Nephron (organoid): ENCODE data around the gene C2CD3.

Experiments used
- H3K27ac Mint-ChIP-seq, 3 experiments: 2 replicates each; pipeline ENCODE4 v1.8.0; 2020; ENCODE audit warnings: mixed read lengths in 3 of 3, mild to moderate bottlenecking in 2 of 3, moderate library complexity in 1 of 3
- H3K27me3 Mint-ChIP-seq: 2 replicates; pipeline ENCODE4 v1.8.0; 2021; ENCODE audit warnings: low read depth, mild to moderate bottlenecking, moderate library complexity, mixed read lengths
- H3K36me3 Mint-ChIP-seq: 2 replicates; pipeline ENCODE4 v1.8.0; 2020; ENCODE audit warnings: low read depth, mixed read lengths
- H3K4me1 Mint-ChIP-seq: 2 replicates; pipeline ENCODE4 v1.8.0; 2020; ENCODE audit warnings: mixed read lengths
- H3K4me3 Mint-ChIP-seq, 3 experiments: 2 replicates each; pipeline ENCODE4 v1.8.0; 2020; ENCODE audit warnings: mild to moderate bottlenecking in 3 of 3, mixed read lengths in 3 of 3, moderate library complexity in 2 of 3
- H3K9me3 Mint-ChIP-seq: 2 replicates; pipeline ENCODE4 v1.8.0; 2020; ENCODE audit warnings: mixed read lengths
- TF ChIP-seq, protein P1 (sequence below), 3 experiments: fragments of 200-600 bp; sonication (generic); IDR thresholded peaks; one replicate each; pipeline ENCODE4 v1.5.0; 2021; ENCODE audit warnings: antibody characterized with exemption in 3 of 3; ENCODE audit not compliant: unreplicated experiment in 3 of 3

Gene C2CD3

DNA sequence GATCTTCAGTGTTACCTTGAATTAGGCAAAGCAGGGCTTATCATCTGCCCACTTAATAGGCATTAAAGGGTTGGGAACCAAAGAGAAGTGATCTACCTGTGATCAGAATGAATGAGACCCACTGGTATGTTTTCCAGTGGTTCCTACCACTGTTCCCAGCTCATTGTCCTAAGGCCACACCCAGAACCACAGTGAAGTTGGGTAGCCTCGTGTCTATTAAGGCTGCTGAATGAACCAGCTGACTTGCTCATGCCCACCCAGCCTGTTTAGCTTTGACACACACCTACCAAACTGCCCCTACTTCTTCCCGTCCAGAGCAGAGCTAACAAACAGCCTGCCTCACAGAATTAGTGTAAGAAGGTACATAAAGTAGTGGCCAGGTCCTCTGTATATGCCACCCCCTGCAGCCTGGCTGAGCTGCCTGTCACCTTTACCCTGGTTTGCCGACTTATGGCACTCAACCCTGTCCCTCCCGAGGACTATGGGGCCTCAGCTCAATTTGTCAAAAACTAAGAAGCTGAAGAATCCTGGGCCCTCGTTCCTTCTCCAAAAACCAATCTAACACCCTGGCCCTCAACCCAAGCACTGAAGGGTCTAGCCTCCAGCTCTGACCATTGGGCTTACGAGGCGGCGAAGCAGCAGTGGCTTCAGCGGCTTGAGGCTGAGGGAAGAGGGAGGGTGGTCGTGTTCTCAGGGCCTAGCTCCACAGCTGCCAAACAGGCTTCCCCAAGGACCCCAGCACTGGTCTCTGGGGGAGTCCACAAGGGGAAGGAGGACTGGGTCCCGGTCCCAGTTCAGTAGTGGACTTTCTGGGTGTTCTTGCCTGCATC is 198.0 kb downstream of the C2CD3 start:
- H3K36me3 Mint-ChIP-seq = peaks cover 15% of the 10 kb centered on the region
- peaks cover 7% of the 10 kb centered on the region for H3K4me1 Mint-ChIP-seq
- H3K4me3 Mint-ChIP-seq = no peak overlapping the region
- H3K27ac Mint-ChIP-seq = no peak overlapping the region
- H3K27me3 Mint-ChIP-seq = peaks cover 5% of the 10 kb centered on the region
- TF ChIP-seq, protein P1, sequence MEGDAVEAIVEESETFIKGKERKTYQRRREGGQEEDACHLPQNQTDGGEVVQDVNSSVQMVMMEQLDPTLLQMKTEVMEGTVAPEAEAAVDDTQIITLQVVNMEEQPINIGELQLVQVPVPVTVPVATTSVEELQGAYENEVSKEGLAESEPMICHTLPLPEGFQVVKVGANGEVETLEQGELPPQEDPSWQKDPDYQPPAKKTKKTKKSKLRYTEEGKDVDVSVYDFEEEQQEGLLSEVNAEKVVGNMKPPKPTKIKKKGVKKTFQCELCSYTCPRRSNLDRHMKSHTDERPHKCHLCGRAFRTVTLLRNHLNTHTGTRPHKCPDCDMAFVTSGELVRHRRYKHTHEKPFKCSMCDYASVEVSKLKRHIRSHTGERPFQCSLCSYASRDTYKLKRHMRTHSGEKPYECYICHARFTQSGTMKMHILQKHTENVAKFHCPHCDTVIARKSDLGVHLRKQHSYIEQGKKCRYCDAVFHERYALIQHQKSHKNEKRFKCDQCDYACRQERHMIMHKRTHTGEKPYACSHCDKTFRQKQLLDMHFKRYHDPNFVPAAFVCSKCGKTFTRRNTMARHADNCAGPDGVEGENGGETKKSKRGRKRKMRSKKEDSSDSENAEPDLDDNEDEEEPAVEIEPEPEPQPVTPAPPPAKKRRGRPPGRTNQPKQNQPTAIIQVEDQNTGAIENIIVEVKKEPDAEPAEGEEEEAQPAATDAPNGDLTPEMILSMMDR (IDR thresholded peaks at IDR 0.05; ENCODE audit: unreplicated experiment in 3 of 3) = no peak
- H3K9me3 Mint-ChIP-seq = no peaks in the 10 kb centered on the region

DNA sequence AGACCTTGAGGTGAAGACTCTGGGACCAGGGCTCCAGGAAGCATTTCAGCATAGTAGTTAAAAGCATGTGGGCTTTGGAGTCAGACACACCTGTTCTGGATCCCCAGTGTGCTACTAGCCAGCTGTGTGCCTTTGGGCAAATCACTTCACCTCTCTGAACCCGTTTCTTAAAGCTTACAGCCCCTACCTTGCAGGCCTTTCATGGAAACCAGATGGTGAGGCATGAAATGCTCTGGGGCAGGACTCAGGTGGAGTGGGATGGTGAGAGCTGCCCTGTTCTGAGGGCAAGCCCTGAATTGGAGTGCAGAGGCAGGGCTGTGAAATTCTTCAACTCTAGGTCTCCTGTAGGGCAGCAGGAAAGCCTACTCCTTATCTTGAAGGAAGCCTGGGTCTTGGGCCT is 198.6 kb downstream of the C2CD3 start:
- Mint-ChIP-seq H3K4me1 (peaks cover 7% of the 10 kb centered on the region), H3K4me3 (no peak overlapping the region), H3K36me3 (peaks cover 11% of the 10 kb centered on the region), H3K9me3 (no peaks in the 10 kb centered on the region), H3K27me3 (peaks cover 5% of the 10 kb centered on the region), H3K27ac (no peak overlapping the region)
- TF ChIP-seq, protein P1 (IDR thresholded peaks at IDR 0.05; ENCODE audit: unreplicated experiment in 3 of 3) = no peak

DNA sequence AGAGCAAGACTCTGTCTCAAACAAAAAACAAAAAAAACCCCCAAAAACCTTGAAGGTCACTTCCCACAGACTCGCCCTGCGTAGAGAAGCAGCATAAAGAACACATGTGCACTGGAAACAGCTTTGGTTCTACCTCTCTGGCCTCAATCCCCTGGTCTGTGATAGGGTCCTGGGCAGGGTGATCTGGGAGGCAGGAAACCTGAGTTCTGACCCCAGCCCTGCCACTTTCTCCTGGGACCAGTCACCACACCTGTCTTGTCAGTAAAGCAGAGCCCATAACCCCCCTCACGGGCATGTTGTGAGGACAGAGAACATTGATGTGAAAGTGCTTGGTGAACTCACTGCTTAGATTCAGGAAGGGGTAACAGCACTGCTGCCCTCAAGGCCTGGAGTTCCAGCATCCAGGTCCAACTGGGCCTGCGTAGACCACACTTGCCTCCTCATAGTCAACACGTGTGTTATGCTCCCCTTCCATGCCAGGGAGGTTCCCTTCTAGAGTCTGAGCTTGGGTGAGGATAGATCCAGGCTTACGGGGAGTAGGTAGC is 199.6 kb downstream of the C2CD3 start:
- Mint-ChIP-seq H3K36me3 (peaks cover 4% of the 10 kb centered on the region), H3K27ac (no peak overlapping the region), H3K4me3 (no peak overlapping the region), H3K4me1 (peaks cover 7% of the 10 kb centered on the region), H3K27me3 (peaks cover 5% of the 10 kb centered on the region), H3K9me3 (no peaks in the 10 kb centered on the region)
- TF ChIP-seq, protein P1 (IDR thresholded peaks at IDR 0.05; ENCODE audit: unreplicated experiment in 3 of 3) = no peak

DNA sequence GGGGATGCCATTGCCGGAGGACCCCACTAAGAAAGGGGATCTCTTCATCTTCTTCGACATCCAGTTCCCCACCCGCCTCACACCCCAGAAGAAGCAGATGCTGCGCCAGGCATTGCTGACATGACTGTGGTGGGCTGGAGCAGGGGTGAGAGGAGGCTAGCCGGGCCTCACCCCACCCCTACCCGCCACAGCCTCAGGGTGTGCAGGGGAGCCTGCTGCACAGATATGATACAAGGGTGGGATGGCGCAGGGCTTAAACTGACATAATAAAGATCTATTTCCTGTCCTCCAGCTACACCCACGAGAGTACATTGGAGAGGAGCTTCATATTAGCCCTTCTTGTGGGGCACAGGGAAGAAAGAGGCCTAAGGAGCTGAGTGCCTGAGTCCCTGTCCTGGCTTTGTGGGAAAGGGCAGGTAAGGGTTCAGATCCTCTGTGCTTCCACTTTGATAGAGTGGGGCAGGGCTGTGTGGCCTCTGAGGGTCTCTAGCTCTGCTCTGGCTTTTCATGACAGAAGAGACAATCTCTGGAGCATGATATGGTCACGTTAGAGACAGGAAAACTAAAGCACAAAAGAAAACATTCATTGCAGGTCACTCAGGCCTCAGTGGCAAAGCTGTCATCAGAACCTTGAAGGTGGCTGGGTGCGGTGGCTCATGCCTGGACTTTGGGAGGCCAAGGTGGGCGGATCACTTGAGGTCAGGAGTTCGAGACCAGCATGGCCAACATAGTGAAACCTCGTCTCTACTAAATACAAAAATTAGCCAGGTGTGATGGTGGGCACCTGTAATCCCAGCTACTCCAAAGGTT is 200.6 kb downstream of the C2CD3 start:
- Mint-ChIP-seq H3K27ac (no peak overlapping the region), H3K9me3 (no peaks in the 10 kb centered on the region), H3K27me3 (peaks cover 5% of the 10 kb centered on the region), H3K4me1 (peaks cover 7% of the 10 kb centered on the region), H3K36me3 (no peaks in the 10 kb centered on the region), H3K4me3 (no peak overlapping the region)
- TF ChIP-seq, protein P1 (IDR thresholded peaks at IDR 0.05; ENCODE audit: unreplicated experiment in 3 of 3) = no peak

DNA sequence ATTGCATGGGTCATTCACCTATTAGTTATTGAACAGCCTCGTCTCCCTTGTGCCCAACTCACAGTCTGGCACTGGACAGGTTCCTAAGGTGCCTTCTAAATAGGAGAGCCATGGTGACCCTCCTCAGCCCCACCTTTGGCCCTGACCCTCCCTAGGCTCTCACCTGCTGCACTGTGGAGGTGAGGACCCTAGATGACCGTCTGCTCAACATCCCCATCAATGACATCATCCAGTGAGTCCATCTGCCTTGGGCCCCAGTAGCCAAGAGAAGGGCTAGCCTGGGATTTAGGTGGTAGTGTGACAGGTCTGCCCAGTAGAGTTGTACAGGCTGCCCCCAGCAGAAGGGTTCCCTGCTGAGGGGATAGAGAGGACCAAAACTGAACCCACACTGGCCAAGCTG is 201.7 kb downstream of the C2CD3 start:
- H3K4me1 Mint-ChIP-seq = peaks cover 7% of the 10 kb centered on the region
- no peaks in the 10 kb centered on the region for H3K36me3 Mint-ChIP-seq
- no peak overlapping the region for H3K4me3 Mint-ChIP-seq
- H3K27ac Mint-ChIP-seq = no peak overlapping the region
- TF ChIP-seq, protein P1 (IDR thresholded peaks at IDR 0.05; ENCODE audit: unreplicated experiment in 3 of 3) = no peak
- no peaks in the 10 kb centered on the region for H3K9me3 Mint-ChIP-seq
- H3K27me3 Mint-ChIP-seq = peaks cover 10% of the 10 kb centered on the region
